HG03039 (cell line): Measurements from ENCODE around the gene EMX2.

Experiments used
- ATAC-seq: cut with Tn5 transposase; IDR thresholded peaks from one replicate; pipeline ENCODE4 v1.9.1; 2021; ENCODE audit warnings: mild to moderate bottlenecking, moderate library complexity; ENCODE audit not compliant: unreplicated experiment

EMX2 gene

DNA sequence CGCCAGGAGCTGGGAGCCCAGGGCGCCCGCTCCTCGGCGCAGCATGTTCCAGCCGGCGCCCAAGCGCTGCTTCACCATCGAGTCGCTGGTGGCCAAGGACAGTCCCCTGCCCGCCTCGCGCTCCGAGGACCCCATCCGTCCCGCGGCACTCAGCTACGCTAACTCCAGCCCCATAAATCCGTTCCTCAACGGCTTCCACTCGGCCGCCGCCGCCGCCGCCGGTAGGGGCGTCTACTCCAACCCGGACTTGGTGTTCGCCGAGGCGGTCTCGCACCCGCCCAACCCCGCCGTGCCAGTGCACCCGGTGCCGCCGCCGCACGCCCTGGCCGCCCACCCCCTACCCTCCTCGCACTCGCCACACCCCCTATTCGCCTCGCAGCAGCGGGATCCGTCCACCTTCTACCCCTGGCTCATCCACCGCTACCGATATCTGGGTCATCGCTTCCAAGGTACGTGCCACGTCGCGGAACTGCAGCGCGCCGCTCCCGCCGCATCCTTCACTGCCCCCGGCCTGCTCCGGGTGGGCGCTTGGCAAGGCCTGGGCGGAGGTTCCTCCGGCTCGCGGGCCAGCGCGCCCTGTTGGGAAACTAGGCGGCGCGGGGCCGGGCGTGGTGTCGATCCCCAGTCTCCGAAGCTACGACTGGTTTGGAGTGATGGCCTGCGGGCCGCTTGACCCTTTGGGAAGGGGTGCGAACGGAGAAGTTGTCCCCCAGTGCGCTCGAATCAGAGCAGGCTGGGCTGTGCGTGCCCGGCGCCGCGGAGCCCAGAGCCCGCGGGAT, 868 bp downstream of the EMX2 start:
- ATAC-seq, result no peak

DNA sequence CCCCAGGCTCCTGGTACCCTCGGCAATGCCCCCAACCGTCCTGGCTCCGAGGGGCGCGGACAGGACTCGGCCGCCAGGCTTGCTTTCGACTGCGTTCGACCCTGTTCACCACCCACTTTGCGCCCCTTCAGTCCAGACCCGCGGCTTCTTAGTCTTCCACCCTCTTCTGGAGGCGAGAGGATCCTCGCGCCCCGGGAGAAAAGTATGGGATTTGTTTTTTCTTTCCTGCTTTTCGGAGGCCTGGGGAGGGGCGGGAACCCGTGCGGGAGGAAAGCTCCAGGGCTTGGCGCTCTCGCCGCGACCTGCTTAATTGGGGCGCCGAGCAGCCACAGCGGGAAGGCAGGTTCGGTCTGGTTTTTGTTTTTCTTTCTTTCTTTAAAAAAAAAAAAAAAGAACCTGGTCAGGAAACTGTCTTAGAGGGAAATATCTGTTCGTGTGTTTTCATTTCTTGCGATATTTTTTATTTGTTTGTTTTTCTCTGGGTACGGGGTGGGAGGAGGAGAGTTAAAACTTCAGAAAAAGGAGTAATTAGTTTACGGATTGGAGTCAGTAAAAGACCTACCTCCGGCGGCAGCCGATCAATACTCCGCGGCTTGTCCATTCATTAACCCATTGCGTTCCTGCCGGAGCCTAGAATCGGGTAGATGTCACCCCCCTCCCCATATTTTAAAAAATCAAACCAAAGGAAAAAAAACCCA, 1.6 kb downstream of the EMX2 start:
- no peak for ATAC-seq

DNA sequence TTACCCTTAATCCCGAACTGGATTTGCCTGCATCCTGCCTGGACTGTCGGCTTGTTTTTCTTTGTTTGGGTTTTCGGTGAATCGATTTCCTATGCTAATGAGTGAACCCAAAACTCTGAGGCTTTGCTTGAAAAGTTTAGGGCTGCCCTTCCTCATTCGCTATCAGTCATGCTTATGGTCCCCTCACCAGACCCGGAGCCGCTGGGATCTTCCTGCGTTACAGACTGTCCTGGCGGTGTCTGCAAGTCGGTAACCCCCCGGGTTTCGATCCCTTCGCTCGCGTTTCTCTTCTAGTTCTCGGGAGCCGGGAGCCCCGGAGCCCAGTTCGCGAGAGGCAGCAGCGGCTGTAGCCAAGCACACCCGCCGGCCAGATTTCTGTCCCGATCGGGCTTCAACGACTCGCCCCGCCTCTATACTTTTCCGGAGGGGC, 2.2 kb downstream of the EMX2 start:
- ATAC-seq, result no peak

DNA sequence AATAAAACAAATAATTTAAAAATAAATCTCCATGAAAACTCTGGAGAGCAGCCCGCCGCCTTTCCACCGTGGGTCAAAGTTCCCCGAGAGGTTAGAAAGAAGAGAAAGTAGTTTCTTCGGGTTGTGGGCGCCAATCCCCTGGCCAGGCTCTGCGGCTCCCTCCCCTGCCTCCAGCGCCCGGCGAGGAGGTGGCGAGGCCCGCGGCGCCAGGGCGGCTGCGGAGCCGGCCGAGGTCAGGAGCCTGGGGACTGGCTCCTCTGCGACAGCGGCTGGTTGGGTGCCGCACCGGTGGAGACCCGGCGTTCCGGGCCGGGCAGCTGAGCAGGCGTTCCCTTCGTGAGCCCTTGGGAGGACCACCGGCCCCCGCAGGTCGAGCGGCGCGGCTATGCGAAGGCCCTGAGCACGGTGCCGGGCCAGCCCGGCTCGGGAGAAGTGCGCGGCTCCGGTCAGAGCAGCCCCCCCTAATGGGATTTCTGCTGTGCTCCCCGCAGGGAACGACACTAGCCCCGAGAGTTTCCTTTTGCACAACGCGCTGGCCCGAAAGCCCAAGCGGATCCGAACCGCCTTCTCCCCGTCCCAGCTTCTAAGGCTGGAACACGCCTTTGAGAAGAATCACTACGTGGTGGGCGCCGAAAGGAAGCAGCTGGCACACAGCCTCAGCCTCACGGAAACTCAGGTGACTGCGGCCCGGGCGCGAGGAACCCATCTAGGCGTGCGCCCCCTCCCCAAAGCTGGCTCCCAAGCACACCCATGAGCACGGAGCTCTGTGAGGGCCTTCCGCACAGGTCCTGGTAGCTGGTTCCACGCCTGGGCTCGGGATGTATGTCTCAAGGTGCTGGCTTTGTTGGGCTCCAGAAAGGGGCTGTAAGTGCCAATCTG, 2.8 kb downstream of the EMX2 start:
- ATAC-seq, result no peak

DNA sequence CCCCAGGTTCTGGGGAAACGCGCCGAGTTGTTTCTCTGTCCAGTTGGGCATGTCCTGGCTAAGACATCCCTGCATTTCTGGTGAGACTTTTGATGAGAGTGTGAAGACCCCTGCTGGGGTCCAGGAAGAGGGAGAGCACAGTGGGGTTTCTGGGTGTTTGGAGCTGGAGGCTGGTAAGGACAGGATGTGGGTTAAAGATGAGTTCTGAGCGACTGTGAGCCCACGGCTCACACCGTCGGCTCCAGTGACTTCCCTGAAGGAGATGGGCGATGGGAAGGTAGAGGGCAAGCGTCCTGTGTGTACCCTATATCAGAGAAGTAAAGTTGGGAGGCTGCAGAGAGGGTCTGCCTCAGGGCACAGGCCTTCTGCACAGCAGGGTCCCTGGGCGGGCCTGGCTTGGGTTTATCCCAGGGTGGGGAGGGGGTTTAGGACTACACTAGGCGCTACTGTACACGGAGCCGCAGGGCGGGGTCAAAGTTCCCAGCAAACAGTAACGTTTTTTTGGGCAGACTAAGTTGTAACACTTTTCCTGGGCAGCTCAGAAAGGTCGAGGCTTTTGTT, 3.6 kb downstream of the EMX2 start:
- no peak for ATAC-seq

DNA sequence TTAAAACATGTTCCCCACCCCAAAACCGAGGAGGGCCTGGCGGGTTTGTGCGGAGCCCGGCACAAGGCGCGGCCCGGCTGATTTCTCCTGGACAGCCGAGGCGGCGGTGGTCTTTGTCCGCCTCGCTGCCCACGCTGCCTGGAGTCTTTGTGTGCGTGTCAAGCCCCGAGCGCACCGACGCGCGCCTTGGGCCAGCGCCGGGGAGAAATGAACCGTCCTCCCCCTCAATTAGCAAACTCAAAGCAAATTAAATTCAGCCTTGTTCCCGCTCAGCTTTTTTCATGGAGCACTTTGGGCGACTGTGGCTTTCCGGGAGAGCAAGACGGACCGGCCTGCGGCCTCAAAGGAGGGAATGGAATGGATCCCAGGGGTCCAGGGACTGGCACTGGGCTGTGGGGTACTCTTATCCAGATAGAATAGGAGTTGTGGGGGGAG, 4.1 kb downstream of the EMX2 start:
- no peak for ATAC-seq

DNA sequence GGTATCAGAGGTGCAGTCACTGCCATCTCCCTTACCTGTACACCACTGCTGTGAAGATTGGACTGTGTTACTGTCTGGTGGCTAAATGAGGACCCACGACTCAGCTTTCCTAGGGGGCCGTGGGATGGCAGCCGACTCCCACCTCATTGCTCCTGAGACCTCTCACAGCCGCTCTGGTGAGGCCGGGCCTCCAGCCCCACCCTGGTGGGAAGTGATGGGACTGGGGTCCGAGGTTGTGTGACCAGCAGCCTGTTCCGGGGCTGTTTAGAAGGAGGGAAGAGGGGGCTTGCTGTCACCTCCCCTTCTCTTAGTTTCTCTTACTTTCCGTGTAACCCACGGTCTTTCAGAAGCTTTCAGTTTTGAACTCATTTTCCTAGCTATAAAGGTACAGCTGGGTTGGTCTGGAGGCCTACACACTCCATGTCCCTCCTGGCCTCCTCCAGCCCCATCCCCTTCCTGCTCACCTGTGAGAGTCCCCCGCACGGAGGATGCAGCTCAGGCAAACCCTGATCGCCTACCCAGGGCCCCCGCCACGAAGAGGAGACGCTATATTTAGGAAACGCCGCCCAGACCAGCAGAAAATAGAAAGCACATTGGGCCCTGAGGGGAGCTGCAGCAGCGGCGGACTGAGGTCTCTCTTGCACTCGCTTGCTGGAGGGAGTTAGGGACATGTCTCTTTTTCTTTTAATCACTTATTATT, 4.6 kb downstream of the EMX2 start:
- no peak for ATAC-seq

DNA sequence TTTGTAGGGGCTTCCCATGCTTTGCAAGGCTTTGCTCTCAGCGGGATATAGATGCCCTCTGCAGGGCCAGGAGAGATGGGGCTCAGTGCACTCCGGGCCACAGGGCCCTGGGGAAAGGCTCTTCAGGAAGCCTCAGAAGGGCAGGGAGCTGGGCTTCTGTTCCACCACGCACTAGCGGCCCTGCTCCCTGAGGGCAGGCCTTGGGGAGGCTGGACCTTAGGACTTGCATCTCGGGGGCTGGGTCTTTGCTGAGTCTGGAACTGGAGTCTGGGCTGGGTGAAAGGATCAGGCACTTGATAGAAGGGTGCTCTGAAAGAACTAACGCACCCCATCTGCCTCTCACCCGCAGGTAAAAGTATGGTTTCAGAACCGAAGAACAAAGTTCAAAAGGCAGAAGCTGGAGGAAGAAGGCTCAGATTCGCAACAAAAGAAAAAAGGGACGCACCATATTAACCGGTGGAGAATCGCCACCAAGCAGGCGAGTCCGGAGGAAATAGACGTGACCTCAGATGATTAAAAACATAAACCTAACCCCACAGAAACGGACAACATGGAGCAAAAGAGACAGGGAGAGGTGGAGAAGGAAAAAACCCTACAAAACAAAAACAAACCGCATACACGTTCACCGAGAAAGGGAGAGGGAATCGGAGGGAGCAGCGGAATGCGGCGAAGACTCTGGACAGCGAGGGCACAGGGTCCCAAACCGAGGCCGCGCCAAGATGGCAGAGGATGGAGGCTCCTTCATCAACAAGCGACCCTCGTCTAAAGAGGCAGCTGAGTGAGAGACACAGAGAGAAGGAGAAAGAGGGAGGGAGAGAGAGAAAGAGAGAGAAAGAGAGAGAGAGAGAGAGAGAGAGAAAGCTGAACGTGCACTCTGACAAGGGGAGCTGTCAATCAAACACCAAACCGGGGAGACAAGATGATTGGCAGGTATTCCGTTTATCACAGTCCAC, 5.4 kb downstream of the EMX2 start:
- ATAC-seq, result no peak

DNA sequence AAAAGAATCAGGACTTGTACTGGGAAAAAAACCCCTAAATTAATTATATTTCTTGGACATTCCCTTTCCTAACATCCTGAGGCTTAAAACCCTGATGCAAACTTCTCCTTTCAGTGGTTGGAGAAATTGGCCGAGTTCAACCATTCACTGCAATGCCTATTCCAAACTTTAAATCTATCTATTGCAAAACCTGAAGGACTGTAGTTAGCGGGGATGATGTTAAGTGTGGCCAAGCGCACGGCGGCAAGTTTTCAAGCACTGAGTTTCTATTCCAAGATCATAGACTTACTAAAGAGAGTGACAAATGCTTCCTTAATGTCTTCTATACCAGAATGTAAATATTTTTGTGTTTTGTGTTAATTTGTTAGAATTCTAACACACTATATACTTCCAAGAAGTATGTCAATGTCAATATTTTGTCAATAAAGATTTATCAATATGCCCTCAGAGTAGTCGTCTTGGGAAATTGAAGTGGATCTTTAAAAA, 6.6 kb downstream of the EMX2 start:
- ATAC-seq, result no peak

DNA sequence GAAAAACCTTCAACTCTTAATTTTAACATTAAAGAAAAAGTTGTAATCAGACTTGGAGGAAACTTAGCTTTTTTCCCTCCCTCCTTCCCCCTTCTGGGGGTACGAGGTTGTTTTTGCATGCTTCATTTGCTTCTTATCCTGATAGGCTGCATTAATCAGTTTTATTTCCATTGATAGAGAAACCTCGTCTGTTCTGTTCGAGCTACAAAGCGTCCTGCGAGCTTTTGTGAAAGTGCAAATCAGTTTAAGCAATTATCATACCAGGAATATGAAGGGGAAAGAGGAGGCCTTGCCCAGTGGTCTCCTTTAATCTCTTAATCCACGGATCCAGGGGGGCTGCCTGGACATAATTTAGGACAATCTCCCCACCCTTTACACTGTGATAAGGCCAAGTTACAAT, 7.5 kb downstream of the EMX2 start:
- no peak for ATAC-seq

DNA sequence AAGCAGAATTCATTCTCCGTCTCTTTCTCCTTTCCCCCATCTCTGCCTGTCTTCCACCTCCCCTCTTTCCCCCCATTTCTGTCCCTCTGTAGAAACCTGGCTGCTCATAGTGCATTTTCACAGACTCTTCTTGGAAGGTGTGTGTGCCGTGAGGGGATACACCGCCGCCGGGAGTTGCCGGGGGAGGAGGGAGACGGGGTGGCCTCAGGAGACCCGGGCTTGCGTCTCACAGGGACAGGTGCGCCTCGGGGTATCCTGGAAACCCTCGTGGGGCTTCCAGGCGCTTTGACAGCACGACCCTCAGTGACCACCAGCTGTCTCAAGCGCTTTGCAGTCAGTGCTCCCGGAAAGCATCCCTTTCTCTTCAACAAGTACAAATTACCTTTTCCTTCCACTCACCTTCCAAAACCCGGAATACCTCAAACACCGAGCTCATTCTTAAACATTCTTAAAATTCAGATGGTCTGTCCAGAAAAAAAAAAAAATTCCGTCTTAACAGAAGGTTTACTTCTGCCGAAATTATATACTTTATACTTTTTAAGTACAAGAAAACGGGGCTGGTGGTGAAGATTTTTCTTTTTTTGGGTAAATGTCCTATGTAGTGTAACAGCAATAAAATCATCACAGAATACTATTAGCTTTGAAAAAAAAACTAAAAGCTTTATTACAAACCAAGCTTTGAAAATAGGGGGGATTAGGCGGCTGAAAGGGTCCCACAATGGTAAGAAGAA, 8.2 kb downstream of the EMX2 start:
- no peak for ATAC-seq

DNA sequence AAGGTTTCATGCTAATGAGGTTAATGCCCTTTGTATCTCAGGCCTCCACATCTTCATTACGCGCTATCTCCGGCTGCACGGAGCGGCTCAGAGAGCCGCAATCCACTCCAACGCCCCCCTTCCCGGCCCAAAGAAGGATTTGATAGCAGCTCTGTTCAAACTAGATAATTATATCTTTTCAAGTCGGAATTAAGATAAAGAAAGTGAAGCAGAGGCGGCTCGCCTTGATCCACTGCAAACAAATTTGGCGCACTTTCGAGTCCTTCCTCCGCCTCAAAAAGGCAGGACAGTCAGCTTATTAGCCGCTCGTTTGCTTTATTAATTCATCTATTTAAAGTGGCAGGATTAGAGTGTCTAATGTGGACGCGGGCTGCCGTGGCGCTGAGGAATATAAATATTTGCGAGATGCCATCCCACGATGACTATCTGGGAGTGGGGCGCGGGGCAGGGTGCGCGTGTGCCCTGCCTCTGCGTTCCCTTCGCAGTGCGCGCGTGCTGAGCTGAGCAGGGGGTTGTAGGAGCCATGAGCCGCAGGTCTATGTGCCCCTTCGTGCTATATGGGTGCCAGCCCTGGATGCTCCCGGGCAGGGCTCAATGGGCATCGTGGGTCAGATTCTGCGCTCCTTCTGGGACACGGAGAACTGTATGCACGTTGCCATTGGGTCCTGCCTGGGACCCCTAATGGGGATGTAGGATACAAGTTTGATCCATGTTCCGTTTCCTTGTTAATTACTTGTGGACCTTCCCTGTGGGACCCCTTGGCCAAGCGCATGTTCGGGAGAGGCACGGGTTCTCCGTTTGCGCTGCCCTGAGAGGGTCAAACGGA, 9.0 kb downstream of the EMX2 start:
- no peak for ATAC-seq

DNA sequence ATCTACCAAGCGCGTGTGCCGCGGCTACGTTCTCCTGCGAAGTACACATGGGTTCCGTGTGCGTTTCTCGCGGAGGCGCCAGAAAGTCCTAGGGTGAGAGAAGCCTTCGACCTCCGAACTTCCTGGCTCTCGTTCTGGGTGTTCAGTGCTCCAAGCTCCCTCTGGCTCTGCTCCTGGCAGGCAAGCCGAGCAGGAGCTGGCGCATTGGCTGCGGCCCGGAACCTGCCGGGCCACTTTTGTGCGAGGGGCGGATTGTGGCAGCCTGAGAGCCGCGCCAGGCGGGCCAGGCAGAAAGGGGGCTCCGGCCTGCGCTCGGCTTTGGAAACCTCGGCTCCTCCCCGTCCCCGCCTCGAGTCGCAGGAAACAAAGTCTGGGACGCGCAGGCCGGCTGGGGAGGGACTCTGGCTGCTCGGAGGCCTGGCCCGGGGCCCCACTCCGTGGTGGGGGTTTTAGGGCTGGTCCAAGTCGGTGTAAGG, 9.6 kb downstream of the EMX2 start:
- ATAC-seq, result no peak

DNA sequence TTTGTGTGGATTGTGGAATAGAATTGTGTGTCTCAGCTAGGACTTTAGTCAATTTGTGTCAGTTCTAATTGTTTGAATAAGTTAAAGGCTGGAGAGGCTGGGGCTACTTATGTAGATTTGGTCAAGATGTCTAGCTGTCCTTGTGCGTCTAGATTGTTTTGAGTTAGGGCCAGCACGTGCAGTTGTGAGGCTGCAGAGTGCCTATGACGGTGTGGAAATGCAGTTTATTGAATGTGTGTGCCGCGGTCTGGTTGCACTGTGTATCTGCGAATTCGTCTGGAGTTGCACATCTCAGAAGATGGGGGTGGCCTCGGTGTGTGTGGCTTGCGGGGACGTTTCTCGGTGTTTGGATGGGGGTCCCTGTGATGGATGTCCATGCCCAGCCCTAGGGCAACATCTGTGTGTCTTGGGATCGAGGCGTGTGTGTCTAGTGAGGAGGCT, 10.2 kb downstream of the EMX2 start:
- no peak for ATAC-seq

DNA sequence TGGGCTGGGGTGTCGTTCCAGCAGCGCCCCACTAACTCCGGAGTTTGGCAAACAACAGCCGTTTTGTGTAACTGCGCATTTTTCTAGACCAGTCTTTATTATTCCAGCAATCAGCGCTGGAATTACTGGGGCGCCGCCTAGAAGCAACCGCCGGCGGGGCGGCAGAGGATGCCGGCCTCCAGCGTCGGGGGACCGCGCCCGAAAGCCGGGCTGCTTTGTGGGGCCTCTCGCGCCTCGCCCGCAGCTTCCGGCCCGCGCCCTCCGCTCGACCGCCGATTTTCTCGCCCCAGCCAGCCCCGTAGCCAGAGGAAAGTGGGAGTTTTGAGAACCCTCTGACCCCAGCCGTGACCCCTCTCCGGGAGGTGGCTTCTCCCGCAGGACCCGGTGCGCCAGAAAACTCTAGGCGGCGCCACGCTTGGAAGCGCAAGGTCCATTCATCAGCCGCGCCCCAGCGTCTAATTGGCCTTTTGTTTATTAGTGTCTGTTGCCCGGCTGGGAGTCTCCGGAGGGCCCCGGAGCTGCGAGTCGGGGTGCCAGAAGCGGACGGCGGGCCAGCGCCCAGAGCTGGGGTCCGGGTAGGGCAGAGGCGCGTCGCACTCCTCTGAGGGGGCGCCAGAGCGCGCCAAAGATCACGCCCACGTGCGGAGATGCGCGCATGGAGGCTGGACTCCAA, 10.7 kb downstream of the EMX2 start:
- ATAC-seq, result no peak

DNA sequence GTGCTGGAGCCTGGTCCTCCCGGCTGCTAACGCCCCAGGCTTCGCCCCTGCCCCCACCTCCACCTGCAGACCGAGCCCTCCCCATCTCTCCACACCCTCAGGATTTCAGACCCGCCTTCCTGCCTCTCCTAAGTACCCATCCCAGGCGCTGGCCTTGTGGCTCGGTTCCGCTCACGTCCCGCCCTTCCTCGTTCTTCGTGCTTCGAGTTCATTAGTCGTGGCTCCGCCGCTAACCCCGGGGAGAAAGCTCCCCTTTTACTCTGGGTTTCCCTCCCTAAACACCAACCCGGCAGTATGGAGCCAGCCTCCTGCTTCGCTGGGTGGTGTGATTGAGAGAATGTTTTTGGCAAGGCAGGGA, 11.2 kb downstream of the EMX2 start:
- no peak for ATAC-seq

DNA sequence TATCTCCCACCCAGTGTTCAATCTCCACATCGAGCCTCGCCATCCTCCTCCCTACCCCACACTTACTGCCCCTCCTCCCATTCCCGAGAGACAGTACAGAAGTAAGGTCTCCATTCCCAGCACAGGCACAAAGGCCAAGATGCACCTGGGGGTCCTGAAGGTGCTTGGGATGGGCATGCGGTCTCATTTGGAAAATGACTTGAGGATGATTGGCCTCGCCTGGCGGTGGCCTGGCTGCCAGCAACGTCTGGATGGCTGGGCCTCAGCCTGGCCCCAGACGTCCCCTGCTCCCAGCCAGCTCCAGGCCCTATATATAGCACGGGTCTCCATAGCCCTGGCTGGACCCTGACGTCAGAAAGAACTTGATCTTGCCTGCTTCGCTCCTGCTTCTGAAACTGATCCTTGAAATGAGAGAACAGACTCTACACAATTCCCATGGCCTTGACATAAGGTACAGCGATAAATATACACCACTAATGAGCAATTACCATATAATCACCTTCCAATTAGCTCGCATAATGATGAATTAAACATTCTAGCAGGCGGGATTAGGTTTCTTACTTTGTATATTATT, 11.8 kb downstream of the EMX2 start:
- no peak for ATAC-seq
